ENCODE measurements around the gene RELL2. TPM values are rescaled to one million over a fixed set of nuclear protein-coding genes. Genes with fewer than 3 reads are reported as not detected.
A peak's percentile ranks its signal among the peaks of the same experiment; 100 is the strongest.

Gene RELL2
- total RNA-seq, 3 donors from 2014 or later (not counting 1 experiment from before 2014, with no cell fraction given): 5.7 to 6.6 (median 6.1) TPM

- DNase-seq: no peak
- Histone ChIP-seq H3K36me3 (ENCODE audit: control insufficient read depth, insufficient read depth, low read length) (peaks cover 4% of the 10 kb centered on the region), H3K27me3 (ENCODE audit: control insufficient read depth, insufficient read depth, low read length) (no peaks in the 10 kb centered on the region), H3K4me3 (ENCODE audit: low read length) (no peak overlapping the region), H3K9me3 (ENCODE audit: control insufficient read depth, insufficient read depth, low read length) (no peaks in the 10 kb centered on the region), H3K27ac (ENCODE audit: low read length) (no peak overlapping the region), H3K4me1 (ENCODE audit: control insufficient read depth, insufficient read depth, low read length) (peaks cover 3% of the 10 kb centered on the region)
- Mint-ChIP-seq H3K27me3 (ENCODE audit: low read depth in 2 of 2) (no peaks in the 10 kb centered on the region), H3K4me3 (no peak overlapping the region), H3K4me1 (peaks cover 4 to 5% of the 10 kb centered on the region in 2 donors), H3K9me3 (no peaks in the 10 kb centered on the region), H3K27ac (no peak overlapping the region), H3K36me3 (no peaks in the 10 kb centered on the region)
- ATAC-seq: no peak
- WGBS (ENCODE audit: insufficient coverage): 84% methylated on average over 16 of the region's 18 CpGs
- intact Hi-C loops (cut with micrococcal nuclease): loop anchor here (10.0 kb wide), 1 partner anchor 479 kb away; no protein-coding TSS in a partner anchor
- TF ChIP-seq CTCF (IDR thresholded peaks at IDR 0.05): no peak
Observed at GRCh38 chr5:141665995-141666940, 29.5 kb downstream of the RELL2 start.

GRCh38 chr5:141668601-141669265 lies 31.9 kb downstream of the RELL2 start:
- ATAC-seq (no peak), DNase-seq (no peak)
- H3K4me3 Mint-ChIP-seq: no peak overlapping the region
- no peaks in the 10 kb centered on the region for H3K27me3 ChIP-seq (ENCODE audit: control insufficient read depth, insufficient read depth, low read length)
- no peak overlapping the region for H3K27ac ChIP-seq (ENCODE audit: low read length)
- H3K27ac Mint-ChIP-seq: no peak overlapping the region
- no peaks in the 10 kb centered on the region for H3K36me3 Mint-ChIP-seq
- intact Hi-C loops (cut with micrococcal nuclease): loop anchor here (10.0 kb wide), 1 partner anchor 476 kb away; no protein-coding TSS in a partner anchor
- peaks cover 2% of the 10 kb centered on the region for H3K36me3 ChIP-seq (ENCODE audit: control insufficient read depth, insufficient read depth, low read length)
- WGBS (ENCODE audit: insufficient coverage): 84% methylated on average over 5 of the region's 8 CpGs
- peaks cover 3% of the 10 kb centered on the region for H3K4me1 ChIP-seq (ENCODE audit: control insufficient read depth, insufficient read depth, low read length)
- peaks cover 4 to 5% of the 10 kb centered on the region in 2 donors for H3K4me1 Mint-ChIP-seq
- H3K27me3 Mint-ChIP-seq (ENCODE audit: low read depth in 2 of 2): no peaks in the 10 kb centered on the region
- no peaks in the 10 kb centered on the region for H3K9me3 Mint-ChIP-seq
- H3K4me3 ChIP-seq (ENCODE audit: low read length): no peak overlapping the region
- no peak for TF ChIP-seq CTCF (IDR thresholded peaks at IDR 0.05)
- H3K9me3 ChIP-seq (ENCODE audit: control insufficient read depth, insufficient read depth, low read length): no peaks in the 10 kb centered on the region

GRCh38 chr5:141669520-141669919 lies 32.7 kb downstream of the RELL2 start:
- H3K4me3 ChIP-seq (ENCODE audit: low read length): no peak overlapping the region
- 72% methylated on average over 4 of the region's 4 CpGs for WGBS (ENCODE audit: insufficient coverage)
- H3K27ac Mint-ChIP-seq: peak overlapping the region in 1 of 2 donors; percentile 6

More at GRCh38 chr5:141669520-141669919, 32.7 kb downstream of the RELL2 start:
- DNase-seq (no peak), ATAC-seq (no peak)
- Mint-ChIP-seq H3K36me3 (no peaks in the 10 kb centered on the region), H3K4me1 (peaks cover 4 to 5% of the 10 kb centered on the region in 2 donors), H3K9me3 (no peaks in the 10 kb centered on the region), H3K4me3 (no peak overlapping the region), H3K27me3 (ENCODE audit: low read depth in 2 of 2) (no peaks in the 10 kb centered on the region)
- H3K4me1 ChIP-seq (ENCODE audit: control insufficient read depth, insufficient read depth, low read length): peaks cover 3% of the 10 kb centered on the region
- no peaks in the 10 kb centered on the region for H3K27me3 ChIP-seq (ENCODE audit: control insufficient read depth, insufficient read depth, low read length)
- H3K36me3 ChIP-seq (ENCODE audit: control insufficient read depth, insufficient read depth, low read length): peaks cover 2% of the 10 kb centered on the region
- intact Hi-C loops (cut with micrococcal nuclease): loop anchor here (10.0 kb wide), 1 partner anchor 475 kb away; no protein-coding TSS in a partner anchor
- TF ChIP-seq CTCF (IDR thresholded peaks at IDR 0.05): no peak
- no peak overlapping the region for H3K27ac ChIP-seq (ENCODE audit: low read length)
- no peaks in the 10 kb centered on the region for H3K9me3 ChIP-seq (ENCODE audit: control insufficient read depth, insufficient read depth, low read length)

All from natural killer cell (primary cell).